SU-DHL-6 (cell line): ENCODE measurements around the gene PSMB9.

ENCODE experiments used
- EZH2phosphoT487 ChIP-seq: fragments of 200-600 bp; sonication (generic), shearing (Covaris generic); conservative IDR thresholded peaks from 2 replicates; pipeline ENCODE4 v1.6.1; 2018; ENCODE audit warnings: mild to moderate bottlenecking, antibody characterized with exemption, low read length, moderate library complexity, mixed read lengths
- TF ChIP-seq, protein P1 (sequence below): fragments of 200-600 bp; sonication (generic); IDR thresholded peaks from one replicate; pipeline ENCODE4 v1.5.1; 2017; ENCODE audit warnings: antibody characterized with exemption, mild to moderate bottlenecking, low read length, moderate library complexity; ENCODE audit not compliant: insufficient read depth, poor library complexity, severe bottlenecking

DNA sequence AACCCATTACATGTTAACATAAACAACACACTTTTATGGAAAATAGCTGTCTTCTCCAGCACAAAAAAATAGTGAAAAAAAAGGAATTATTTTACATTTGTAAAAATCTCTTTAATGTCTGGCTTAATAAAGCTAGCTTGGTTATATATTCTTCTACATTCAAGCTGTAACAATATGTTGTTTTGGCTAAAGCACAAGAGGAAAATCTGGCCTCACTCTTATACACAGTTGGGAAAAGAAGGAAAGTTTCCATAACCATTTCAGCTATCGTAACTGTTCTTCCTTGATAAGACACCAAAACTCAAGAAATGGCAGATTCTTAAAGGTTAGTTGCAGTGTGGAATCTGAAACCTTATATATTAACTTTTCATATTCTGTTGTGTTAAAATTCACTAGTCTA lies 44.8 kb upstream of the PSMB9 start:
- TF ChIP-seq, protein P1, sequence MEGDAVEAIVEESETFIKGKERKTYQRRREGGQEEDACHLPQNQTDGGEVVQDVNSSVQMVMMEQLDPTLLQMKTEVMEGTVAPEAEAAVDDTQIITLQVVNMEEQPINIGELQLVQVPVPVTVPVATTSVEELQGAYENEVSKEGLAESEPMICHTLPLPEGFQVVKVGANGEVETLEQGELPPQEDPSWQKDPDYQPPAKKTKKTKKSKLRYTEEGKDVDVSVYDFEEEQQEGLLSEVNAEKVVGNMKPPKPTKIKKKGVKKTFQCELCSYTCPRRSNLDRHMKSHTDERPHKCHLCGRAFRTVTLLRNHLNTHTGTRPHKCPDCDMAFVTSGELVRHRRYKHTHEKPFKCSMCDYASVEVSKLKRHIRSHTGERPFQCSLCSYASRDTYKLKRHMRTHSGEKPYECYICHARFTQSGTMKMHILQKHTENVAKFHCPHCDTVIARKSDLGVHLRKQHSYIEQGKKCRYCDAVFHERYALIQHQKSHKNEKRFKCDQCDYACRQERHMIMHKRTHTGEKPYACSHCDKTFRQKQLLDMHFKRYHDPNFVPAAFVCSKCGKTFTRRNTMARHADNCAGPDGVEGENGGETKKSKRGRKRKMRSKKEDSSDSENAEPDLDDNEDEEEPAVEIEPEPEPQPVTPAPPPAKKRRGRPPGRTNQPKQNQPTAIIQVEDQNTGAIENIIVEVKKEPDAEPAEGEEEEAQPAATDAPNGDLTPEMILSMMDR = no peak
- no peak for TF ChIP-seq EZH2phosphoT487
